Vagina (tissue), 2 donors: Measurements from ENCODE around the gene DACT1. TPM values are rescaled to one million over a fixed set of nuclear protein-coding genes. Genes with fewer than 3 reads are reported as not detected.

ENCODE experiments used
- DNase-seq, 2 donors: peaks; one replicate each; pipeline ENCODE4 v3.0.0-alpha.2; 2017; ENCODE audit errors: extremely low spot score in 2 of 2
- H3K27ac ChIP-seq: fragments of 200-600 bp; sonication (generic); one replicate; pipeline ENCODE4 v1.5.1; 2019
- H3K27me3 ChIP-seq: fragments of 200-600 bp; sonication (generic); one replicate; pipeline ENCODE4 v1.5.1; 2019
- H3K36me3 ChIP-seq, 2 donors: fragments of 200-600 bp; sonication (generic); one replicate each; pipeline ENCODE4 v1.5.1; 2017 to 2019
- H3K4me1 ChIP-seq: fragments of 200-600 bp; sonication (generic); one replicate; pipeline ENCODE4 v1.5.1; 2019
- H3K4me3 ChIP-seq, 2 donors: fragments of 200-600 bp; sonication (generic); 1 replicate in 1 of 2; 2 replicates in 1 of 2; pipeline ENCODE4 v1.5.1; 2016 to 2019
- H3K9me3 ChIP-seq: fragments of 200-600 bp; sonication (generic); one replicate; pipeline ENCODE4 v1.5.1; 2019
- CTCF ChIP-seq, 3 experiments: fragments of 450-650 bp in 2 of 3; fragments of 200-600 bp in 1 of 3; sonication (generic) in 1 of 3; IDR thresholded peaks; one replicate each; pipeline ENCODE4 v1.5.1; 2017 to 2019; ENCODE audit warnings: antibody characterized with exemption in 3 of 3, mild to moderate bottlenecking in 2 of 3, moderate library complexity in 2 of 3
- POLR2A ChIP-seq, 2 donors: fragments of 450-650 bp; IDR thresholded peaks; one replicate each; pipeline ENCODE4 v1.6.1; 2017; ENCODE audit warnings: antibody characterized with exemption in 2 of 2, mild to moderate bottlenecking in 2 of 2, moderate library complexity in 2 of 2
- POLR2AphosphoS5 ChIP-seq, 2 donors: sonication (generic); formaldehyde crosslinking; IDR thresholded peaks; one replicate each; pipeline ENCODE4 v1.9.0; 2017; ENCODE audit warnings: antibody characterized with exemption in 2 of 2, mild to moderate bottlenecking in 2 of 2, low read depth in 1 of 2; ENCODE audit not compliant: insufficient read depth in 1 of 2
- intact Hi-C: fragments of 100-400 bp; cut with DNase I; formaldehyde crosslinking; loops from one replicate; pipeline ENCODE4 v1.15.1; 2023
- total RNA-seq: library from RNA; depleted of rRNA; stranded (reverse); fragments of >200 nt; gene quantifications from one replicate; pipeline ENCODE4 v1.2.3, GENCODE V29; 2016

DACT1 gene
- total RNA-seq, 1 donor from 2014 or later = 9.8 TPM

- no peak for TF ChIP-seq CTCF (IDR thresholded peaks at IDR 0.05)
- H3K27ac ChIP-seq = no peak overlapping the region
- no peaks in the 10 kb centered on the region for H3K9me3 ChIP-seq
- peaks cover 7% of the 10 kb centered on the region for H3K4me1 ChIP-seq
- no peak for DNase-seq
- H3K36me3 ChIP-seq = no peaks in the 10 kb centered on the region
- intact Hi-C loops = no loop called here
- H3K4me3 ChIP-seq = no peak overlapping the region
- H3K27me3 ChIP-seq = no peaks in the 10 kb centered on the region
Measured at GRCh38 chr14:58665773-58666500, 28.2 kb downstream of the DACT1 start.

- no peaks in the 10 kb centered on the region for H3K9me3 ChIP-seq
- no peak for TF ChIP-seq POLR2A (IDR thresholded peaks at IDR 0.05)
- TF ChIP-seq CTCF (IDR thresholded peaks at IDR 0.05) = no peak
- TF ChIP-seq POLR2AphosphoS5 (IDR thresholded peaks at IDR 0.05; ENCODE audit: insufficient read depth in 1 of 2, low read depth in 1 of 2) = no peak
- H3K4me3 ChIP-seq = no peak overlapping the region
Measured at GRCh38 chr14:58666737-58667136, 29.0 kb downstream of the DACT1 start.

GRCh38 chr14:58667900-58668299 lies 30.1 kb downstream of the DACT1 start:
- no peaks in the 10 kb centered on the region for H3K36me3 ChIP-seq
- H3K27ac ChIP-seq = no peak overlapping the region
- no peaks in the 10 kb centered on the region for H3K9me3 ChIP-seq
- TF ChIP-seq CTCF (IDR thresholded peaks at IDR 0.05) (no peak), POLR2A (IDR thresholded peaks at IDR 0.05) (no peak), POLR2AphosphoS5 (IDR thresholded peaks at IDR 0.05; ENCODE audit: insufficient read depth in 1 of 2, low read depth in 1 of 2) (no peak)
- intact Hi-C loops = no loop called here
- H3K4me3 ChIP-seq = no peak overlapping the region
- no peak for DNase-seq
- no peaks in the 10 kb centered on the region for H3K27me3 ChIP-seq
- H3K4me1 ChIP-seq = no peaks in the 10 kb centered on the region

More at GRCh38 chr14:58666737-58667136, 29.0 kb downstream of the DACT1 start:
- Histone ChIP-seq H3K27me3 (no peaks in the 10 kb centered on the region), H3K36me3 (no peaks in the 10 kb centered on the region), H3K27ac (no peak overlapping the region), H3K4me1 (peaks cover 3% of the 10 kb centered on the region)
- no peak for DNase-seq
- intact Hi-C loops = no loop called here

- Histone ChIP-seq H3K4me1 (no peaks in the 10 kb centered on the region), H3K36me3 (no peaks in the 10 kb centered on the region), H3K9me3 (no peaks in the 10 kb centered on the region), H3K4me3 (no peak overlapping the region), H3K27ac (no peak overlapping the region), H3K27me3 (no peaks in the 10 kb centered on the region)
- intact Hi-C loops = no loop called here
- TF ChIP-seq POLR2AphosphoS5 (IDR thresholded peaks at IDR 0.05; ENCODE audit: insufficient read depth in 1 of 2, low read depth in 1 of 2) (no peak), POLR2A (IDR thresholded peaks at IDR 0.05) (no peak), CTCF (IDR thresholded peaks at IDR 0.05) (no peak)
- DNase-seq = no peak
Measured at GRCh38 chr14:58668848-58669480, 31.2 kb downstream of the DACT1 start.

- H3K4me3 ChIP-seq = no peak overlapping the region
- no peaks in the 10 kb centered on the region for H3K36me3 ChIP-seq
- intact Hi-C loops = no loop called here
- no peak overlapping the region for H3K27ac ChIP-seq
- no peak for DNase-seq
- H3K9me3 ChIP-seq = no peaks in the 10 kb centered on the region
- H3K27me3 ChIP-seq = no peaks in the 10 kb centered on the region
- no peak for TF ChIP-seq POLR2A (IDR thresholded peaks at IDR 0.05)
- no peak for TF ChIP-seq CTCF (IDR thresholded peaks at IDR 0.05)
- TF ChIP-seq POLR2AphosphoS5 (IDR thresholded peaks at IDR 0.05; ENCODE audit: insufficient read depth in 1 of 2, low read depth in 1 of 2) = no peak
- H3K4me1 ChIP-seq = no peaks in the 10 kb centered on the region
Measured at GRCh38 chr14:58669556-58670200, 31.9 kb downstream of the DACT1 start.
